CD14-positive monocyte (primary cell): Measurements from ENCODE around the gene ITGA7. TPM values are rescaled to one million over a fixed set of nuclear protein-coding genes. Genes with fewer than 3 reads are reported as not detected.

Experiments
- DNase-seq, 3 donors: peaks; one replicate each; pipeline ENCODE4 v3.0.0-alpha.2; 2011 to 2022
- H2AFZ ChIP-seq: 2 replicates; pipeline ENCODE4 v1.6.0; 2012; ENCODE audit warnings: mild to moderate bottlenecking, low read depth, low read length, inconsistent platforms; ENCODE audit not compliant: insufficient read depth, poor library complexity, severe bottlenecking
- H3K27ac ChIP-seq, 2 donors: 1 replicate in 1 of 2; 2 replicates in 1 of 2; pipeline ENCODE4 v1.5.1; 2012 to 2013; ENCODE audit warnings: low read length in 2 of 2, control low read depth in 1 of 2, inconsistent platforms in 1 of 2, low read depth in 1 of 2, mild to moderate bottlenecking in 1 of 2
- H3K27me3 ChIP-seq, 2 donors: one replicate each; pipeline versions ENCODE4 v1.6.0 to v1.6.1; 2011 to 2013; ENCODE audit warnings: low read length in 2 of 2; ENCODE audit not compliant: control insufficient read depth in 2 of 2, insufficient read depth in 2 of 2
- H3K36me3 ChIP-seq, 2 donors: replicated peaks in 1 of 2; 1 replicate in 1 of 2; 2 replicates in 1 of 2; pipeline versions ENCODE4 v1.5.1 to v1.6.1; 2012 to 2013; ENCODE audit warnings: low read length in 2 of 2, control low read depth in 1 of 2, inconsistent platforms in 1 of 2, mild to moderate bottlenecking in 1 of 2; ENCODE audit not compliant: insufficient read depth in 2 of 2, control insufficient read depth in 1 of 2
- H3K4me1 ChIP-seq, 2 donors: 1 replicate in 1 of 2; 2 replicates in 1 of 2; pipeline versions ENCODE4 v1.5.1 to v1.6.1; 2012 to 2013; ENCODE audit warnings: low read length in 2 of 2, control low read depth in 1 of 2, inconsistent platforms in 1 of 2, mild to moderate bottlenecking in 1 of 2, moderate library complexity in 1 of 2; ENCODE audit not compliant: insufficient read depth in 2 of 2, control insufficient read depth in 1 of 2
- H3K4me2 ChIP-seq: replicated peaks from 2 replicates; pipeline ENCODE3; 2012; ENCODE audit warnings: low read length, moderate library complexity, mild to moderate bottlenecking; ENCODE audit not compliant: poor library complexity, severe bottlenecking; ENCODE audit errors: extremely low read depth
- H3K4me3 ChIP-seq, 3 experiments: fragments of 200-600 bp in 1 of 3; sonication (generic) in 1 of 3; replicated peaks in 1 of 3; 1 replicate in 2 of 3; 2 replicates in 1 of 3; pipeline ENCODE4 v1.5.1; 2011 to 2013; ENCODE audit warnings: low read length in 3 of 3, mild to moderate bottlenecking in 3 of 3, control low read depth in 2 of 3, low read depth in 2 of 3, inconsistent platforms in 1 of 3, moderate library complexity in 1 of 3
- H3K79me2 ChIP-seq: 2 replicates; pipeline ENCODE4 v1.6.0; 2012; ENCODE audit warnings: mild to moderate bottlenecking, control low read depth, inconsistent platforms, low read length, moderate library complexity; ENCODE audit not compliant: insufficient read depth
- H3K9ac ChIP-seq: 2 replicates; pipeline ENCODE4 v1.6.0; 2017; ENCODE audit warnings: low read length, mild to moderate bottlenecking; ENCODE audit not compliant: insufficient read depth, poor library complexity, severe bottlenecking
- H3K9me3 ChIP-seq, 2 donors: replicated peaks in 1 of 2; 1 replicate in 1 of 2; 2 replicates in 1 of 2; pipeline versions ENCODE4 v1.5.1 to v1.6.1; 2012 to 2013; ENCODE audit warnings: low read length in 2 of 2, control low read depth in 1 of 2; ENCODE audit not compliant: control insufficient read depth in 1 of 2, insufficient read depth in 1 of 2
- H4K20me1 ChIP-seq: 2 replicates; pipeline ENCODE4 v1.6.0; 2012; ENCODE audit warnings: mild to moderate bottlenecking, low read length, control low read depth, moderate library complexity; ENCODE audit not compliant: insufficient read depth
- H3K27ac Mint-ChIP-seq, 7 donors: one replicate each; pipeline ENCODE4 v1.8.0; 2020; ENCODE audit warnings: mild to moderate bottlenecking in 7 of 7, mixed read lengths in 7 of 7, moderate library complexity in 6 of 7, inconsistent platforms in 2 of 7
- H3K27me3 Mint-ChIP-seq, 3 donors: one replicate each; pipeline ENCODE4 v1.8.0; 2021 to 2022; ENCODE audit warnings: low read depth in 3 of 3, mild to moderate bottlenecking in 3 of 3, mixed read lengths in 3 of 3, moderate library complexity in 3 of 3, inconsistent platforms in 1 of 3
- H3K36me3 Mint-ChIP-seq, 2 donors: one replicate each; pipeline ENCODE4 v1.8.0; 2020; ENCODE audit warnings: mixed read lengths in 2 of 2, inconsistent platforms in 1 of 2, mild to moderate bottlenecking in 1 of 2
- H3K4me1 Mint-ChIP-seq: one replicate; pipeline ENCODE4 v1.8.0; 2020; ENCODE audit warnings: mild to moderate bottlenecking, mixed read lengths
- H3K4me3 Mint-ChIP-seq, 2 donors: one replicate each; pipeline ENCODE4 v1.8.0; 2020; ENCODE audit warnings: mild to moderate bottlenecking in 2 of 2, mixed read lengths in 2 of 2, moderate library complexity in 1 of 2
- H3K9me3 Mint-ChIP-seq, 7 donors: one replicate each; pipeline ENCODE4 v1.8.0; 2020 to 2022; ENCODE audit warnings: mixed read lengths in 7 of 7, mild to moderate bottlenecking in 6 of 7, moderate library complexity in 6 of 7, inconsistent platforms in 2 of 7
- CTCF ChIP-seq: fragments of 200-600 bp; IDR thresholded peaks from one replicate; pipeline ENCODE4 v1.8.0; 2022; ENCODE audit warnings: antibody characterized with exemption, mild to moderate bottlenecking
- whole genome bisulfite sequencing: methylation state at CpG from one replicate; pipeline ENCODE4 v1.1.5; 2013; ENCODE audit warnings: missing lambda C conversion rate; ENCODE audit not compliant: insufficient coverage; 5-methylcytosine and 5-hydroxymethylcytosine counted together
- intact Hi-C, 2 donors: fragments of 100-400 bp; cut with micrococcal nuclease; formaldehyde crosslinking; loops; one replicate each; pipeline versions ENCODE4 v1.15.0 to v1.15.1; 2023
- polyA plus RNA-seq, 3 donors: library from polyadenylated mRNA; depleted of rRNA in 1 of 3; unstranded in 2 of 3; stranded (reverse) in 1 of 3; fragments of 300-500 nt in 2 of 3; fragments of >200 nt in 1 of 3; fragmentation: Illumina TruSeq in 2 of 3; gene quantifications; 1 replicate in 2 of 3; 2 replicates in 1 of 3; pipeline ENCODE4 v1.2.3, GENCODE V29; 2012 to 2021

ITGA7 gene
- polyA plus RNA-seq, 3 donors, result 0.23 to 3.3 (median 0.55) TPM

GRCh38 chr12:55724226-55724939, 16.7 kb upstream of the ITGA7 start:
- Histone ChIP-seq H3K4me3 (no peak overlapping the region), H3K9ac (no peak overlapping the region), H3K79me2 (peaks cover 42% of the 10 kb centered on the region), H3K36me3 (peaks cover 30 to 76% of the 10 kb centered on the region in 2 donors), H3K4me1 (peaks cover 19 to 42% of the 10 kb centered on the region in 2 donors), H3K27me3 (no peaks in the 10 kb centered on the region), H3K27ac (no peak overlapping the region), H4K20me1 (peaks cover 61% of the 10 kb centered on the region), H2AFZ (no peak overlapping the region), H3K4me2 (no peak overlapping the region), H3K9me3 (no peaks in the 10 kb centered on the region)
- peak overlapping the region in 6 of 7 donors; percentile 6 to 76 (median 54) for H3K27ac Mint-ChIP-seq
- H3K27me3 Mint-ChIP-seq, result no peaks in the 10 kb centered on the region
- no peak overlapping the region for H3K4me3 Mint-ChIP-seq
- 85% methylated on average over 7 of the region's 11 CpGs for whole genome bisulfite sequencing
- intact Hi-C loops, result loop anchor here in 1 of 2 donors (5.0 kb wide), 1 partner anchor 67 kb away; no protein-coding TSS in a partner anchor
- H3K36me3 Mint-ChIP-seq, result peaks cover 51 to 67% of the 10 kb centered on the region in 2 donors
- peak; percentile 68 to 72 (median 70) for DNase-seq
- H3K4me1 Mint-ChIP-seq, result peaks cover 51% of the 10 kb centered on the region
- peaks cover 0 to 4% (median 0%) of the 10 kb centered on the region in 7 donors for H3K9me3 Mint-ChIP-seq
- peak; percentile 77 for TF ChIP-seq CTCF

GRCh38 chr12:55723516-55724225, 16.0 kb upstream of the ITGA7 start:
- Histone ChIP-seq H3K9me3 (no peaks in the 10 kb centered on the region), H3K27me3 (no peaks in the 10 kb centered on the region), H3K9ac (no peak overlapping the region), H3K36me3 (peaks cover 38 to 83% of the 10 kb centered on the region in 2 donors), H3K4me2 (no peak overlapping the region), H4K20me1 (peaks cover 68% of the 10 kb centered on the region), H3K4me3 (no peak overlapping the region), H2AFZ (no peak overlapping the region), H3K4me1 (peaks cover 19 to 47% of the 10 kb centered on the region in 2 donors), H3K79me2 (peaks cover 42% of the 10 kb centered on the region), H3K27ac (no peak overlapping the region)
- H3K4me1 Mint-ChIP-seq, result peaks cover 55% of the 10 kb centered on the region
- peak overlapping the region in 3 of 7 donors; percentile 35 to 57 (median 53) for H3K27ac Mint-ChIP-seq
- peaks cover 57 to 74% of the 10 kb centered on the region in 2 donors for H3K36me3 Mint-ChIP-seq
- no peak overlapping the region for H3K4me3 Mint-ChIP-seq
- peaks cover 0 to 4% (median 0%) of the 10 kb centered on the region in 7 donors for H3K9me3 Mint-ChIP-seq
- TF ChIP-seq CTCF, result no peak
- H3K27me3 Mint-ChIP-seq, result no peaks in the 10 kb centered on the region
- DNase-seq, result no peak
- 91% methylated on average over 10 of the region's 10 CpGs for WGBS
- intact Hi-C loops, result loop anchor here in 1 of 2 donors (5.0 kb wide), 1 partner anchor 66 kb away; no protein-coding TSS in a partner anchor
